Measurements from ENCODE around the gene KIF26B.

KIF26B gene

GRCh38 chr1:245480393-245481120 lies 325.8 kb downstream of the KIF26B start:
- H3K9me2 ChIP-seq (replicated peaks; ENCODE audit: insufficient read depth, low read length) = no peaks in the 10 kb centered on the region
- H3K4me3 ChIP-seq (ENCODE audit: low read length) = no peak overlapping the region
- H4K20me1 ChIP-seq (ENCODE audit: insufficient read depth, low read length) = no peaks in the 10 kb centered on the region
- H3K4me2 ChIP-seq (ENCODE audit: low read depth, low read length) = no peak overlapping the region
- no peak for TF ChIP-seq CTCF (IDR thresholded peaks at IDR 0.05; ENCODE audit: low read length)
- TF ChIP-seq EZH2phosphoT487 (IDR thresholded peaks at IDR 0.05; ENCODE audit: low read length) = no peak
- no peak for TF ChIP-seq EZH2 (optimal IDR thresholded peaks at IDR 0.05; ENCODE audit: low read depth, low read length)
- H3K27me3 ChIP-seq (replicated peaks; ENCODE audit: insufficient read depth, low read length) = no peaks in the 10 kb centered on the region
- H3K36me3 ChIP-seq (replicated peaks; ENCODE audit: insufficient read depth, low read length) = no peaks in the 10 kb centered on the region
- DNase-seq = no peak
- H2AFZ ChIP-seq (ENCODE audit: low read length) = no peak overlapping the region
- H3F3A ChIP-seq (ENCODE audit: insufficient read depth, low read length) = no peaks in the 10 kb centered on the region
- H3K27ac ChIP-seq (ENCODE audit: low read length) = no peak overlapping the region
- H3K79me2 ChIP-seq (ENCODE audit: low read length) = no peaks in the 10 kb centered on the region
- no peak overlapping the region for H3K9ac ChIP-seq (ENCODE audit: low read length)
- no peaks in the 10 kb centered on the region for H3K9me3 ChIP-seq (replicated peaks; ENCODE audit: insufficient read depth, low read length)
- H3K4me1 ChIP-seq (ENCODE audit: low read length) = no peaks in the 10 kb centered on the region

GRCh38 chr1:245481261-245481660 lies 326.5 kb downstream of the KIF26B start:
- no peaks in the 10 kb centered on the region for H3K27me3 ChIP-seq (replicated peaks; ENCODE audit: insufficient read depth, low read length)
- no peaks in the 10 kb centered on the region for H3F3A ChIP-seq (ENCODE audit: insufficient read depth, low read length)
- no peak overlapping the region for H3K27ac ChIP-seq (ENCODE audit: low read length)
- H4K20me1 ChIP-seq (ENCODE audit: insufficient read depth, low read length) = no peaks in the 10 kb centered on the region
- H3K4me1 ChIP-seq (ENCODE audit: low read length) = 0 out of 2 replicates have a peak, but pooled peaks cover 4% of the 10 kb centered on the region
- no peak overlapping the region for H3K4me2 ChIP-seq (ENCODE audit: low read depth, low read length)
- H3K4me3 ChIP-seq (ENCODE audit: low read length) = no peak overlapping the region
- H3K79me2 ChIP-seq (ENCODE audit: low read length) = no peaks in the 10 kb centered on the region
- TF ChIP-seq CTCF (IDR thresholded peaks at IDR 0.05; ENCODE audit: low read length) (no peak), EZH2 (optimal IDR thresholded peaks at IDR 0.05; ENCODE audit: low read depth, low read length) (no peak), EZH2phosphoT487 (IDR thresholded peaks at IDR 0.05; ENCODE audit: low read length) (no peak)
- H3K36me3 ChIP-seq (replicated peaks; ENCODE audit: insufficient read depth, low read length) = no peaks in the 10 kb centered on the region
- H3K9me3 ChIP-seq (replicated peaks; ENCODE audit: insufficient read depth, low read length) = no peaks in the 10 kb centered on the region
- no peak overlapping the region for H2AFZ ChIP-seq (ENCODE audit: low read length)
- no peak for DNase-seq
- H3K9me2 ChIP-seq (replicated peaks; ENCODE audit: insufficient read depth, low read length) = no peaks in the 10 kb centered on the region
- no peak overlapping the region for H3K9ac ChIP-seq (ENCODE audit: low read length)

GRCh38 chr1:245483247-245483646 lies 328.5 kb downstream of the KIF26B start:
- no peak for DNase-seq
- Histone ChIP-seq H3K9ac (ENCODE audit: low read length) (no peak overlapping the region), H3K4me1 (ENCODE audit: low read length) (0 out of 2 replicates have a peak, but pooled peaks cover 4% of the 10 kb centered on the region), H3K9me2 (replicated peaks; ENCODE audit: insufficient read depth, low read length) (no peaks in the 10 kb centered on the region), H3K27ac (ENCODE audit: low read length) (no peak overlapping the region), H3K79me2 (ENCODE audit: low read length) (no peaks in the 10 kb centered on the region), H3K9me3 (replicated peaks; ENCODE audit: insufficient read depth, low read length) (no peaks in the 10 kb centered on the region), H3K27me3 (replicated peaks; ENCODE audit: insufficient read depth, low read length) (no peaks in the 10 kb centered on the region), H4K20me1 (ENCODE audit: insufficient read depth, low read length) (no peaks in the 10 kb centered on the region), H3F3A (ENCODE audit: insufficient read depth, low read length) (no peaks in the 10 kb centered on the region), H2AFZ (ENCODE audit: low read length) (no peak overlapping the region), H3K4me3 (ENCODE audit: low read length) (no peak overlapping the region), H3K4me2 (ENCODE audit: low read depth, low read length) (no peak overlapping the region), H3K36me3 (replicated peaks; ENCODE audit: insufficient read depth, low read length) (no peaks in the 10 kb centered on the region)
- no peak for TF ChIP-seq EZH2 (optimal IDR thresholded peaks at IDR 0.05; ENCODE audit: low read depth, low read length)
- no peak for TF ChIP-seq EZH2phosphoT487 (IDR thresholded peaks at IDR 0.05; ENCODE audit: low read length)
- no peak for TF ChIP-seq CTCF (IDR thresholded peaks at IDR 0.05; ENCODE audit: low read length)

Data from MM.1S (cell line).